ENCODE measurements around the gene C6orf120. TPM values are rescaled to one million over a fixed set of nuclear protein-coding genes. Genes with fewer than 3 reads are reported as not detected.

C6orf120 gene
- polyA plus RNA-seq, 2 of the 4 experiments (the other 2 are of a cell fraction) = 13.1 to 14.8 TPM

GRCh38 chr6:169751242-169752073 lies 49.5 kb downstream of the C6orf120 start, which contains the start of the genes DYNLT2 and ERMARD (continued):
- TF ChIP-seq ATOH8 (CRISPR knock-in tag; IDR thresholded peaks at IDR 0.05; ENCODE audit: low read depth) = no peak
- peak; percentile 85 for TF ChIP-seq POLR2A (IDR thresholded peaks at IDR 0.05; ENCODE audit: low read length)
- no peak for TF ChIP-seq SMC3 (IDR thresholded peaks at IDR 0.05)
- TF ChIP-seq NR3C1 (IDR thresholded peaks at IDR 0.05) = no peak
- peak; percentile 34; the same call in 1 of the 2 replicates for TF ChIP-seq HMGXB4 (CRISPR knock-in tag; IDR thresholded peaks at IDR 0.05; ENCODE audit: borderline replicate concordance)

GRCh38 chr6:169752074-169752623 lies 50.2 kb downstream of the C6orf120 start:
- DNase-seq (ENCODE audit: low read depth in 1 of 2, low spot score in 1 of 2) (no peak), FAIRE-seq (no peak), ATAC-seq (no peak; a peak in 2 of 6 replicates)
- ChIA-PET POLR2A (interaction anchor here (0.6 to 1.5 kb wide), 8 partner anchors 12 to 802 kb away, joined by 3 to 8 read pairs (median 6); partner anchors contain the start of genes C6orf120, TBP and WDR27), CTCF (interaction anchor here (0.9 kb wide), 2 partner anchors 10 to 19 kb away, joined by 3 to 4 read pairs; no protein-coding TSS in a partner anchor)
- peak overlapping the region; percentile 67 for H3K4me2 ChIP-seq
- WGBS (ENCODE audit: missing lambda C conversion rate) = 23% methylated on average over 11 of the region's 19 CpGs
- H3K27ac ChIP-seq = peak overlapping the region; percentile 94 to 100
- H3K4me1 ChIP-seq = peaks cover 12% of the 10 kb centered on the region; the same call in 1 of the 3 replicates
- no peak for TF ChIP-seq FOXS1 (CRISPR knock-in tag; IDR thresholded peaks at IDR 0.05)
- no peak for TF ChIP-seq EHF (CRISPR knock-in tag; IDR thresholded peaks at IDR 0.05)
- no peak for TF ChIP-seq ELK1 (IDR thresholded peaks at IDR 0.05; ENCODE audit: low read depth, low read length)
- no peak for TF ChIP-seq BHLHE40 (IDR thresholded peaks at IDR 0.05; ENCODE audit: low read depth, low read length)
- no peak for TF ChIP-seq MAZ (IDR thresholded peaks at IDR 0.05; ENCODE audit: borderline replicate concordance, low read depth, low read length)
- no peak for TF ChIP-seq SMC3 (IDR thresholded peaks at IDR 0.05)
- TF ChIP-seq BCL3 (IDR thresholded peaks at IDR 0.05) = no peak
- TF ChIP-seq HES2 (IDR thresholded peaks at IDR 0.05) = no peak
- TF ChIP-seq HDAC2 (IDR thresholded peaks at IDR 0.05) = no peak
- TF ChIP-seq RFX5 (IDR thresholded peaks at IDR 0.05) = no peak
- TF ChIP-seq ZNF302 (CRISPR knock-in tag; IDR thresholded peaks at IDR 0.05) = no peak
- TF ChIP-seq NFE2L2 (conservative IDR thresholded peaks at IDR 0.05; ENCODE audit: low read length) = no peak
- TF ChIP-seq CBX2 (IDR thresholded peaks at IDR 0.05; ENCODE audit: borderline replicate concordance, low read depth) = no peak
- TF ChIP-seq HEYL (CRISPR knock-in tag; IDR thresholded peaks at IDR 0.05) = no peak
- no peak for TF ChIP-seq CBX8 (IDR thresholded peaks at IDR 0.05)
- no peaks in the 10 kb centered on the region for H3K9me3 ChIP-seq
- peak overlapping the region; percentile 88 for H3K4me3 ChIP-seq

Other genes starting within 250 kb of the C6orf120 start
- 31.4 and 36.1 TPM in 2 replicates for gene WDR27, start 97 bp upstream of the C6orf120 start, polyA plus RNA-seq (2011; rRNA removed)
- 16.5 to 19.1 TPM (median 18.9 TPM) in 3 replicates for gene WDR27, start 97 bp upstream of the C6orf120 start, polyA plus RNA-seq (2017; fragmentation: RNase III; extraction: RNeasy Plus Mini Kit Qiagen cat#74134 plus additional on column Dnase treatment)
- 29.3 and 29.6 TPM in 2 replicates for gene PHF10, start 22.4 kb downstream of the C6orf120 start, polyA plus RNA-seq (2011; rRNA removed)
- gene PHF10, start 22.4 kb downstream of the C6orf120 start, polyA plus RNA-seq (2017; fragmentation: RNase III; extraction: RNeasy Plus Mini Kit Qiagen cat#74134 plus additional on column Dnase treatment) = 21.9 to 23.3 TPM (median 22.6 TPM) in 3 replicates
- 0.85 and 2.0 TPM in 2 replicates for gene DYNLT2, start 49.4 kb downstream of the C6orf120 start, polyA plus RNA-seq (2011; rRNA removed)
- 1.1 to 1.4 TPM (median 1.1 TPM) in 3 replicates for gene DYNLT2, start 49.4 kb downstream of the C6orf120 start, polyA plus RNA-seq (2017; fragmentation: RNase III; extraction: RNeasy Plus Mini Kit Qiagen cat#74134 plus additional on column Dnase treatment)
- 22.5 and 22.8 TPM in 2 replicates for gene ERMARD, start 49.5 kb downstream of the C6orf120 start, polyA plus RNA-seq (2011; rRNA removed)
- 7.7 to 9.2 TPM (median 8.5 TPM) in 3 replicates for gene ERMARD, start 49.5 kb downstream of the C6orf120 start, polyA plus RNA-seq (2017; fragmentation: RNase III; extraction: RNeasy Plus Mini Kit Qiagen cat#74134 plus additional on column Dnase treatment)